Esophagus squamous epithelium (tissue), 4 donors: ENCODE results near the gene RASGRP4.
"Not testable (repeated sequence)": the region's sequence is repeated elsewhere in the genome, so short reads cannot be mapped to it uniquely, and the experiment has no call there.

Experiments
- POLR2A ChIP-seq, 4 donors: fragments of 450-650 bp; IDR thresholded peaks; one replicate each; pipeline ENCODE4 v1.6.1; 2017; ENCODE audit warnings: antibody characterized with exemption in 4 of 4, mild to moderate bottlenecking in 4 of 4, moderate library complexity in 3 of 4
- TF ChIP-seq, protein P1 (sequence below), 6 experiments: fragments of 450-650 bp in 4 of 6; fragments of 200-600 bp in 2 of 6; sonication (generic) in 2 of 6; IDR thresholded peaks; one replicate each; pipeline ENCODE4 v1.5.1; 2016 to 2019; ENCODE audit warnings: antibody characterized with exemption in 6 of 6, mild to moderate bottlenecking in 4 of 6, moderate library complexity in 4 of 6

DNA sequence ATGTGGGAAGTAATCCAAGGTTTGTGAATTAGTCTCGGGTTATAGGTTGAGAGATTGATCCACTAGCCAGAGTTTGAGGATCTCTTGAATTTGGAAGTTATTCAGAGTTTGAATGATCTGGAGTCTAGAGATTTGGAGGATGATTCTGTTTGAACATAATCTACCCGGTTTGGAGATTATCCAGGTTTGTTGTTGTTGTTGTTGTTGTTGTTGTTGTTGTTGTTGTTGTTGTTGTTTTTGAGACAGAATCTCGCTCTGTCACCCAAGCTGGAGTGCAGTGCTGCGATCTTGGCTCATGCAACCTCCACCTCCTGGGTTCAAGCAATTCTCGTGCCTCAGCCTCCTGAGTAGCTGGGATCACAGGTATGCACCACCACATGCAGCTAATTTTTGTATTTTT is 14.1 kb downstream of the RASGRP4 start:
- TF ChIP-seq, protein P1, sequence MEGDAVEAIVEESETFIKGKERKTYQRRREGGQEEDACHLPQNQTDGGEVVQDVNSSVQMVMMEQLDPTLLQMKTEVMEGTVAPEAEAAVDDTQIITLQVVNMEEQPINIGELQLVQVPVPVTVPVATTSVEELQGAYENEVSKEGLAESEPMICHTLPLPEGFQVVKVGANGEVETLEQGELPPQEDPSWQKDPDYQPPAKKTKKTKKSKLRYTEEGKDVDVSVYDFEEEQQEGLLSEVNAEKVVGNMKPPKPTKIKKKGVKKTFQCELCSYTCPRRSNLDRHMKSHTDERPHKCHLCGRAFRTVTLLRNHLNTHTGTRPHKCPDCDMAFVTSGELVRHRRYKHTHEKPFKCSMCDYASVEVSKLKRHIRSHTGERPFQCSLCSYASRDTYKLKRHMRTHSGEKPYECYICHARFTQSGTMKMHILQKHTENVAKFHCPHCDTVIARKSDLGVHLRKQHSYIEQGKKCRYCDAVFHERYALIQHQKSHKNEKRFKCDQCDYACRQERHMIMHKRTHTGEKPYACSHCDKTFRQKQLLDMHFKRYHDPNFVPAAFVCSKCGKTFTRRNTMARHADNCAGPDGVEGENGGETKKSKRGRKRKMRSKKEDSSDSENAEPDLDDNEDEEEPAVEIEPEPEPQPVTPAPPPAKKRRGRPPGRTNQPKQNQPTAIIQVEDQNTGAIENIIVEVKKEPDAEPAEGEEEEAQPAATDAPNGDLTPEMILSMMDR (IDR thresholded peaks at IDR 0.05), result not testable (repeated sequence)
- not testable (repeated sequence) for TF ChIP-seq POLR2A (IDR thresholded peaks at IDR 0.05)
